ENCODE measurements around the gene LCE1C.

LCE1C gene, protein sequence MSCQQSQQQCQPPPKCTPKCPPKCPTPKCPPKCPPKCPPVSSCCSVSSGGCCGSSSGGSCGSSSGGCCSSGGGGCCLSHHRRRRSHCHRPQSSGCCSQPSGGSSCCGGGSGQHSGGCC

DNA sequence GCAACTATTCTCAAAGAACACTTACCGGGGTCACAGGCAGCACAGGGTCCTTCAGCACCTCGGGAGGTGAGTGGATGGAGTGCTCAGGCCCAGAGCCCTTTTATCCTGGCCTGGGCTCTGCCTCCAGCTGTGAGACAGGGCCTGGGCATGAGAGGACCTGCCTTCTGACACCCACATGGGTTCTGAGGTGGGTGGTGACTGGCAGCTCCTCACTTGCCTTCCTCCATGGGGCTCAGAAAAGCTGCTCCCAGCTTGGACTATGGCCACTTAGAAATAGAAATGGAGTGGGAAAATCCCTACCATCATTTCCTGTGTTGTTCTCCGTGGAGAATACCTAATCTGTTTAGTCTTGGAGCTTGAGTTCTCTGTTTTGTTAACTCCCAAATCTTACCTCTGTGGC is at the start of gene LCE1C:
Gene LCE1C (minus strand): TSS at position 76 of the 400 bp plus-strand sequence. CDS start 1,173 bp downstream, outside the sequence.
- no peak for DNase-seq

DNA sequence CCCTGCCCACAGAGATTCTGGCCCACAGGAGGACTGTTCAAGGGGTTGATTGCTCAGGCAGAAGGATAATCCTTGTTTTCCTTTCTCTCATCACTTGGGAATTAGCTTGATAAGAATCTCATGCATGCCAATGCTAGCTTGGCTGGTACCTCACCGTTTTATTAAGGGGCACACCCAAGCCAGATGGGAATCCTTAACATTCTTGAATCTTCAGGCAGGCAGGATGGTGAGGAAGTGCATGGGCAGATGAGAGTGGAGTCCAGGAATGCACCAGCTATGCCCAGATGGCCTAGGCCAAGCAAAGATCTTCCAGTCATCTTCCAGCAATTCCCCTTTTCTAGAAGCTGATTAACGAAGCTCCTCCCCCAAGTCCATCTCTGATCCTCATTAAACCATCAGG is 49.2 kb upstream of the LCE1C start:
- DNase-seq = no peak

- no peak for DNase-seq
Measured at GRCh38 chr1:152842556-152842955, 36.1 kb upstream of the LCE1C start, which contains the start of gene LCE6A. LCE6A (plus strand) TSS chr1:152842856; CDS start chr1:152843521, 665 bp downstream.

- no peak for DNase-seq
Measured at GRCh38 chr1:152836870-152837269, 30.4 kb upstream of the LCE1C start.

GRCh38 chr1:152827173-152827572 is 20.7 kb upstream of the LCE1C start, which contains the start of gene LCE1A:
LCE1A (plus strand) TSS chr1:152827473; CDS start chr1:152827473, 0 bp downstream.
- DNase-seq = no peak

DNA sequence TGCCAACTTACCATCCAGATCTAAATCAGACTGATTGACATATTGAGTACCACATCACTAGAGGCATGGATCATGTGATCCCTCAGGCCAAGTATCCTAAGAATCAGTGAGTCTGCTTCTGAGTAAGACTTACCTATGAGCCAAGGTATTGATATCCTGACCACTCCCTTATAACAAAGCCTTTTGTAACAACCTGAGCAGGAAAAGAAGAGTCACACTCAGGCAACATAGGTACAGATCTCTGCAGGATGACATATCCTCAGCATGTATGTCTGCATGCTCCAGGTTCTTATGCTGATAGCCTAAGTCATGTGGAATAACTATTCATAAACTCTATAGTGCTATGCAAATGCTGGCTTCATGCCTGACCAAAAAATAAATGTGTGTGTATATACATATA is 18.5 kb upstream of the LCE1C start:
- no peak for DNase-seq

DNA sequence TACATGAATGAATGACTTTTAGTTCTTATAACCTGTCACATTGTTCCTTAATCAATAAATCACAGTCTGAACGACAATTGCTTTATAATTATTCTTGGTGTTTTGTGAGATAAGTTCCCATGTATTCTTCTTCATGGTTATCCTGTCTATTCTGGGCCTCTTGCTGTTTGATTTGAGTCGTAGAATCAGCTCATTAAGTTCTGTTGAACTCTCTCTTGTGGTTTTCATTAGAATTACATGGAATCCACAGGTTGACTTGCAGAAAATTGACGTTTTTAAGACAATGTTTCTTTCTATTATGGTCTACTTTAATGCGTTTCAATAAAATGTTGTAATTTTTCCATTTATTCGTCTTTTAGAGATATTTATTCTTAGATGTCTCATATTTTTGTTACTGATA is 16.8 kb upstream of the LCE1C start:
- DNase-seq = no peak

DNA sequence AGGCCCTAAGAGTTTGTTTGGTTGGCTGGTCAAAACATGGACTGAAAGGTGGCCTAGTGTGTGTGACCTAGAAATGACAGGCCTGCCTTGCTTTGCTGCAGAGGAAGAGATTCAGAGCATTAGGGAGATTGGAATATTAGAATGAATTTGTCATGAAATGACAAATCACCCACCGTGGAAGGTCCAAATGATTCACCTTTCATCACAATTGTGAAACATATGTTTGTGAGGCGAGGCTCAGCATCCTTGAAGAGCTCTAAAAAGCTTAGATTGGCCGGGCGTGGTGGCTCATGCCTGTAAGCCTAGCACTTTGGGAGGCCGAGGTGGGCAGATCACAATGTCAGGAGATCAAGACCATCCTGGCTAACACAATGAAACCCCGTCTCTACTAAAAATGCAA is 10.9 kb upstream of the LCE1C start:
- DNase-seq = no peak

DNA sequence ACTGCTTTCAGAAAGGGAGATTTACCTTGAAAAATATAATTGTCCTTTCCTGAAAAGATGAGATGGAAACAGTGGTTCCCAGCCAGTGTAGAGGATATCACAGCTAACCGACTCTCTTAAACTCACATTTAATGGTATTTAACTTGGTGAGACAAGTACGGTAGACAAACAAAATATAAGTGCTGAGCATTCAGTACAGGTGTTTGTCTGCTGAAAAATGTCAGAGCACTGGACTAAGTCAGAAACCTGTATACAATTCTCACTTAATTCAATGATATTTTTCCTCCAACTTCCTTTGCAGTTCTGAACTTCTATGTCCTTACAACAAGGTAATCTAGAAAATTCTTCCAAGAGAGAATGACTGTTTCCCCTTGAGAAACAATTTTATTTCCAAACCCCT is 5.2 kb upstream of the LCE1C start, which contains the start of gene LCE1B:
Gene LCE1B (plus strand): TSS at position 301 of the 400 bp plus-strand sequence. CDS start 476 bp downstream, outside the sequence.
- DNase-seq = no peak

DNA sequence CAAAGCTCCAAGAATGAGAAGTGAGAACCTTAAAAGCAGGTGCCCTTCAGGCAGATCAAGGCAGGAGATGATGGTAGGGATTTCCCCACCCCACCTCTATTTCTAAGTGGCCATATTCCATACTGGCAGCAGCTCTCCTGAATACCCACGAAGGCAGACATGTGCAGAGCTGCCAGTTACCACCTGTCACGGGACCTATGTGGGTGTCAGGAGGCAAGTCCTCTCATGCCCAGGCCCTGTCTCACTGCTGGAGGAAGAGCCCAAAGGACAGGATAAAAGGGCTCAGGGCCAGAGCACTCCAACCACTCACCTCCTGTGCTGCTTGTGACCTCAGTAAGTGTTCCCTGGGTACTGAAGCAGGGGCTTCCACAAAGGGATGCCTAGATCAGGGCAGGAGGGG is 4.6 kb upstream of the LCE1C start:
- DNase-seq = no peak

GRCh38 chr1:152801333-152801732 is 5.1 kb downstream of the LCE1C start:
- no peak for DNase-seq

DNA sequence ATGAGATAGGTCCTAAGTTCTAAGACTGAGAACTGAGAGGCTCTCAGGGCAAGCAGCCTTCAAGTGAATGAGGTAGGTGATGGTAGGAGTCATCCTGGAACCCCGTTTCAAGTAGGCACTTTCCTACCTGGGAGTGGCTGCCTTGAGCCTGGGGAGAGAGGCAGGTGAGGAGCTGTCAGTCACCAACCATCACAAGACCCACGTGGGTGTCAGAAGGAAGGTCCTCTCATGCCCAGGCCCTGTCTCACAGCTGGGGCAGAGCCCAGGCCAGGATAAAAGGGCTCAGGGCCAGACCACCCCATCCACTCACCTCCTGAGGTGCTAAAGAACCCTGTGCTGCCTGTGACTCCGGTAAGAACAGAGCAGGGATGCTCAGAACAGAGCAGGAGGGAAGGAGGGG is 10.0 kb downstream of the LCE1C start, which contains the start of gene LCE1D:
Gene LCE1D (plus strand): TSS at position 301 of the 400 bp plus-strand sequence. CDS start 1,074 bp downstream, outside the sequence.
- no peak for DNase-seq

- DNase-seq = no peak
Measured at GRCh38 chr1:152795686-152796085, 10.8 kb downstream of the LCE1C start.

DNA sequence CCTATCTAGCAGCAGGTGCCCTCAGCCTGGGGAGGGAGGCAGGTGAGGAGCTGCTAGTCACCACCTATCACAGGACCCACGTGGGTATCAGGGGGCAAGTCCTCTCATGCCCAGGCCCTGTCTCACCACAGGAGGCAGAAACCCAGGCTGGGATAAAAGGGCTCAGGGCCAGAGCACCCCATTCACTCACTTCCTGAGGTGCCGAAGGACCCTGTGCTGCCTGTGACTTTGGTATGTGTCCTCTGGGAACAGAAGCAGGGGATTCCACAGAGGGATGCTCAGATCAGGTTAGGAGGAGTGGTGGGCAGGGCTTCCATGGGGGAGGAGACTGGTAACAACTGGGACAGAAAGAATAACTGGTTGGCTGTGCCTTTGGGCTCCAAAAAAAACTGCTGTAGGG is 20.4 kb downstream of the LCE1C start, which contains the start of gene LCE1E:
Gene LCE1E (plus strand): TSS at position 181 of the 400 bp plus-strand sequence. CDS start 1,043 bp downstream, outside the sequence.
- DNase-seq = no peak

DNA sequence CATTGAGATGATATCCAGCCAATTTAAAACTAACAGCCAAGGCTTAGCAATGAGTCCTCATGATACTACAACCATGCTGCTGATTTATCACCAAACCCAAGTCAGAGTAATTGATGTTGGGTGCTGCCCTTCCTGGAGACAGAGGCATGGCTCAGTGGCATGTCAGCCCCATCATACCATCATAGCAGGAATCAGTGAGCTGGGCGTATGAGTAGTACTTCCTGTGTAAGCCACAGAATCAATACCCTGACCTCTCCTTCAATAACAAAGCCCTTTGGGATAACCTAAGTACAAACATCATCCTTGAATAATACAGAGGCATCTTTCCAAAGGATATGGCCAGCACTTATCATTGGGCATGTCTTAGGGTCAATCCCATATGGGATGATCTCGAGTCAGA is 23.4 kb downstream of the LCE1C start:
- DNase-seq = no peak

GRCh38 chr1:152777510-152778137 is 28.8 kb downstream of the LCE1C start:
- no peak for DNase-seq

DNA sequence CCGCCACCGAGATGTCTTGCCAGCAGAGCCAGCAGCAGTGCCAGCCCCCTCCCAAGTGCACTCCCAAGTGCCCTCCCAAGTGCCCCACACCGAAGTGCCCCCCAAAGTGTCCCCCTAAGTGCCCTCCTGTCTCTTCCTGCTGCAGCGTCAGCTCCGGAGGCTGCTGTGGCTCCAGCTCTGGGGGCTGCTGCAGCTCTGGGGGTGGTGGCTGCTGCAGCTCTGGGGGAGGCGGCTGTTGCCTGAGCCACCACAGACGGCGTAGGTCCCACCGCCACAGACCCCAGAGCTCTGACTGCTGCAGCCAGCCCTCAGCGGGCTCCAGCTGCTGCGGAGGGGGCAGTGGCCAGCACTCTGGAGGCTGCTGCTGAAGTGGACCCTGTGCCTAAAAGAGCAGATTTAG is 30.1 kb downstream of the LCE1C start:
- no peak for DNase-seq

- no peak for DNase-seq
Measured at GRCh38 chr1:152774875-152775274, 31.6 kb downstream of the LCE1C start, which contains the start of gene LCE1F. LCE1F (plus strand) TSS chr1:152775140; CDS start chr1:152776372, 1,232 bp downstream.

DNA sequence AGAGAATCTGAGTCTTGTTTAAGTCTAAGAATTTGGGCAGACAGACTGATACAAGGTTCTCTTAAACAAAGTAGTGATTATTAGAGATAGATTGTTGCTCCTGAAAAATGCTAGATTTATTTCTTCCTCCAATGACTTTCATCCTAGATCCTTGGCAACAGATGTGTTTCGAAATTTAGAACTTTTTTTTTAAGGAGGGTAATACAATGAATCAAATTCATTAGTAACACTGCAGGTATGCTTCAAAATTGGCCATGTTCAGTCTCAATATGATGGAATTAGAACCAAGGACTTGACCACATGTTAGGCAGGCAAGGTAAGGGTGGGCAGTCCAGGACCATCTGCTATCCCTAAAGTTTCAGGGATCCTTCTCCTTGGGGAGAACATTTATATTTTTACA is 36.0 kb downstream of the LCE1C start:
- DNase-seq = no peak

DNA sequence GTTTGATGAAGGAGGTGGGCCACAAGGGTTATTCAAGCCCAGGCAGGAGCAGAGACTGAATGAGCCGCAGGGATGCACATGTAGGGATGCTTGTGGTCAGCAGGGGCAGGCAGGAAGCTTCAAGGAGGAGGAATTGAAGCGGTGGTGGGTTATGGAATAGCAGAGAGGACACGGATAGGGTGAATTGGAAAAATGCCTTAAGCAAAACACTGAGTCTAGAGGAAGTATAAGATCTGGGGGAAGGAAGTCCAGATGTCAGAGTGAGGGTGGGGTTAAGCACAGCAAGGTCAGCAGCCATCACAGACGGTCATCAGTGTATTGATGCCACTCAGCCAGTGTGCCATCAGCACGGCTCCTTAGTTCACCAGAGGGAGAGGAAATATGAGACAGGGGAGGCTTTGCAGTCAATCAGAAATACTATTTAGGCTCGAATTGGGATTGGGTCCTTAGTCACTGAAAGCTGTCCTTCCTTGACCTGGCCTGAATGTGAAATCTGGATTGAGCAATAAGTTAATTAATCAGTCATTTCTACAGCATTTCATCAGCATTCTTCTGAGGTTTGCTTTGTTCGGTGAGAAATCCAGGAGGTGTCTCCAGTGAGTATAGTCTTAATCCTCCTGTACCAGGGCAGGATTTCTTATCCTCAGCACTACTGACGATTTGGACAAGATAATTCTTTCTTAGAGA is 37.5 kb downstream of the LCE1C start:
- no peak for DNase-seq

DNA sequence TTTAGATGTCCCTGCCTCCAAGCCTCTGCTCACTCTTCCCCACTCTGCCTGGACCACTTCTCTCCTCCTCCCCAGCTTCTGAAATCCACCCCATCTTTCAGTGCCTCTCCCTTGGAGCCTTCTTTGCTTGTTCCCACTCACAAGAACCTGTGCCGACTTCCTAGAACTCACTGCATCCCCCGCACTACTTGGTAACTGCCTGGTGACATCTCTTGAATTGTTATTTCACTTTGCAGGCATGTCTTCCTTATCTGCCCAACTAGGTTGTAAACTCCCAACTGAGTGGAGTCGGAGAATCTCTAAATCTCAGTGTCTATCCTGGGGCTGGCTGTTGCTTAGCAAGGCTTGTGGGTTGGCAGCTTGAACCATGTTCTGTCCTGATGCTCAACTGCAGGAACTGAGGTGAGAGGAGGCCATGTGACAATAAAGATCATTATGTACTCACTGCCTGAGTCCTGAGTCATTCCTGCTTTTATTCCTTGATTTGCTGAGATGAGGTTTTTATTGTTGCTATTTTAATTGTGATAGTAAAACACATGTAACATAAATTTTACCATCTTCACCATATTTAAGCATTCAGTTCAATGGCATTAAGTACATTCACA is 44.7 kb downstream of the LCE1C start:
- DNase-seq = no peak

DNA sequence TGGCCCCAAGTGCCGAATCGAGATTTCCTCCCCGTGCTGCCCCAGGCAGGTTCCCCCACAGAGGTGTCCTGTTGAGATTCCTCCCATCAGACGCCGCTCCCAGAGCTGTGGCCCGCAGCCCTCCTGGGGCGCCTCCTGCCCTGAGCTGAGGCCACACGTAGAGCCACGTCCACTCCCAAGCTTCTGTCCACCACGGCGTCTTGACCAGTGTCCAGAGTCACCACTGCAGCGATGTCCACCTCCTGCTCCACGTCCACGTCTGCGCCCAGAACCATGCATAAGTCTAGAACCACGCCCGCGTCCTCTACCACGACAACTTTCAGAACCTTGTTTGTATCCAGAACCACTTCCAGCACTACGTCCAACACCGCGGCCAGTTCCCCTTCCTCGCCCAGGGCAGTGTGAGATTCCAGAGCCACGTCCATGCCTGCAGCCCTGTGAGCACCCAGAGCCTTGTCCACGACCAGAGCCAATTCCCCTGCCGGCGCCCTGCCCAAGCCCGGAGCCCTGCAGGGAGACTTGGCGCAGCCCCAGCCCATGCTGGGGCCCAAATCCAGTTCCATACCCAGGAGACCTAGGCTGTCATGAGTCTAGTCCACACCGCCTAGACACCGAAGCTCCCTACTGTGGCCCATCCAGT is 45.8 kb downstream of the LCE1C start:
- DNase-seq = no peak
